Liver (tissue), 3 donors: ENCODE data around the gene FAM210A.

Experiments used
- EGR1 ChIP-seq, 2 donors: IDR thresholded peaks; 2 replicates each; pipeline ENCODE4 v1.6.1; 2016 to 2018; ENCODE audit warnings: antibody characterized with exemption in 2 of 2, low read depth in 2 of 2
- FOXA1 ChIP-seq: IDR thresholded peaks from 2 replicates; pipeline ENCODE4 v1.6.1; 2016; ENCODE audit warnings: antibody characterized with exemption
- FOXA2 ChIP-seq: IDR thresholded peaks from 2 replicates; pipeline ENCODE4 v1.6.1; 2016; ENCODE audit warnings: antibody characterized with exemption
- GABPA ChIP-seq, 2 donors: IDR thresholded peaks in 1 of 2; conservative IDR thresholded peaks in 1 of 2; 2 replicates each; pipeline ENCODE4 v1.6.1; 2016; ENCODE audit warnings: antibody characterized with exemption in 2 of 2, mild to moderate bottlenecking in 1 of 2, moderate library complexity in 1 of 2
- JUND ChIP-seq, 2 donors: IDR thresholded peaks; 2 replicates each; pipeline ENCODE4 v1.6.1; 2016; ENCODE audit warnings: antibody characterized with exemption in 2 of 2
- MAX ChIP-seq: IDR thresholded peaks from 2 replicates; pipeline ENCODE4 v1.6.1; 2016; ENCODE audit warnings: antibody characterized with exemption
- RAD21 ChIP-seq, 2 donors: IDR thresholded peaks; 2 replicates each; pipeline ENCODE4 v1.6.1; 2016; ENCODE audit warnings: antibody characterized with exemption in 2 of 2, mild to moderate bottlenecking in 2 of 2
- RXRA ChIP-seq, 2 donors: IDR thresholded peaks; 2 replicates each; pipeline ENCODE4 v1.6.1; 2017 to 2018; ENCODE audit warnings: antibody characterized with exemption in 2 of 2, mild to moderate bottlenecking in 1 of 2
- SP1 ChIP-seq: IDR thresholded peaks from 2 replicates; pipeline ENCODE4 v1.6.1; 2018; ENCODE audit warnings: antibody characterized with exemption, mild to moderate bottlenecking
- TAF1 ChIP-seq: conservative IDR thresholded peaks from 2 replicates; pipeline ENCODE4 v1.6.1; 2016; ENCODE audit warnings: antibody characterized with exemption, mild to moderate bottlenecking
- YY1 ChIP-seq: IDR thresholded peaks from 2 replicates; pipeline ENCODE4 v1.6.1; 2016; ENCODE audit warnings: antibody characterized with exemption, mild to moderate bottlenecking
- TF ChIP-seq, protein P1 (sequence below): fragments of 150-350 bp; IDR thresholded peaks from 2 replicates; pipeline ENCODE4 v1.5.1; 2017; ENCODE audit warnings: improper control_type of control experiment, low read depth, low read length; ENCODE audit not compliant: missing input control
- donor health status: healthy.
- donor health status: healthy.

GRCh38 chr18:13621446-13621849, 104.9 kb downstream of the FAM210A start:
- TF ChIP-seq MAX (no peak), FOXA2 (no peak), FOXA1 (no peak), YY1 (no peak), JUND (IDR thresholded peaks at IDR 0.05) (no peak), RXRA (IDR thresholded peaks at IDR 0.05) (no peak), EGR1 (IDR thresholded peaks at IDR 0.05; ENCODE audit: low read depth in 2 of 2) (no peak), SP1 (no peak), RAD21 (IDR thresholded peaks at IDR 0.05) (no peak), TAF1 (no peak), GABPA (IDR thresholded peaks at IDR 0.05 in 1 of 2, conservative IDR thresholded peaks at IDR 0.05 in 1 of 2) (no peak)
- TF ChIP-seq, protein P1, sequence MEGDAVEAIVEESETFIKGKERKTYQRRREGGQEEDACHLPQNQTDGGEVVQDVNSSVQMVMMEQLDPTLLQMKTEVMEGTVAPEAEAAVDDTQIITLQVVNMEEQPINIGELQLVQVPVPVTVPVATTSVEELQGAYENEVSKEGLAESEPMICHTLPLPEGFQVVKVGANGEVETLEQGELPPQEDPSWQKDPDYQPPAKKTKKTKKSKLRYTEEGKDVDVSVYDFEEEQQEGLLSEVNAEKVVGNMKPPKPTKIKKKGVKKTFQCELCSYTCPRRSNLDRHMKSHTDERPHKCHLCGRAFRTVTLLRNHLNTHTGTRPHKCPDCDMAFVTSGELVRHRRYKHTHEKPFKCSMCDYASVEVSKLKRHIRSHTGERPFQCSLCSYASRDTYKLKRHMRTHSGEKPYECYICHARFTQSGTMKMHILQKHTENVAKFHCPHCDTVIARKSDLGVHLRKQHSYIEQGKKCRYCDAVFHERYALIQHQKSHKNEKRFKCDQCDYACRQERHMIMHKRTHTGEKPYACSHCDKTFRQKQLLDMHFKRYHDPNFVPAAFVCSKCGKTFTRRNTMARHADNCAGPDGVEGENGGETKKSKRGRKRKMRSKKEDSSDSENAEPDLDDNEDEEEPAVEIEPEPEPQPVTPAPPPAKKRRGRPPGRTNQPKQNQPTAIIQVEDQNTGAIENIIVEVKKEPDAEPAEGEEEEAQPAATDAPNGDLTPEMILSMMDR = no peak
